ENCODE results near the gene FEN1. TPM values are rescaled to one million over a fixed set of nuclear protein-coding genes. Genes with fewer than 3 reads are reported as not detected.

Gene FEN1
- total and polyA plus RNA-seq, 2 donors (not counting 1 experiment from before 2014, with no cell fraction given): 3.8 to 14.0 TPM

- no peaks in the 10 kb centered on the region for H3K79me2 ChIP-seq (ENCODE audit: control insufficient read depth, insufficient read depth, low read length)
- H3K27me3 ChIP-seq (ENCODE audit: control insufficient read depth, insufficient read depth, low read length): no peaks in the 10 kb centered on the region
- no peak overlapping the region for H3K9ac ChIP-seq (ENCODE audit: insufficient read depth, low read length)
- DNase-seq (ENCODE audit: low read depth in 2 of 2): no peak
- no peak overlapping the region for H3K4me3 ChIP-seq (replicated peaks in 1 of 4; ENCODE audit: control extremely low read depth in 1 of 4, insufficient read depth in 1 of 4, low read depth in 3 of 4, low read length in 4 of 4)
- no peaks in the 10 kb centered on the region for H3K9me3 ChIP-seq (ENCODE audit: control insufficient read depth, insufficient read depth, low read depth, low read length)
- no peak overlapping the region for H2AFZ ChIP-seq (ENCODE audit: low read length)
- no peak overlapping the region for H3K4me2 ChIP-seq (ENCODE audit: extremely low read depth, insufficient read depth, low read length)
- H3K27ac ChIP-seq (ENCODE audit: insufficient read depth, low read length): no peak overlapping the region
- TF ChIP-seq EZH2 (IDR thresholded peaks at IDR 0.05; ENCODE audit: low read length, missing control alignments): no peak
- TF ChIP-seq CTCF (conservative IDR thresholded peaks at IDR 0.05 in 1 of 2, IDR thresholded peaks at IDR 0.05 in 1 of 2; ENCODE audit: low read depth in 1 of 2, low read length in 2 of 2): no peak
- H3K36me3 ChIP-seq (ENCODE audit: control insufficient read depth, insufficient read depth, low read length): no peaks in the 10 kb centered on the region
- H4K20me1 ChIP-seq (ENCODE audit: control insufficient read depth, extremely low read depth, insufficient read depth, low read length): no peaks in the 10 kb centered on the region
- H3K4me1 ChIP-seq (ENCODE audit: control insufficient read depth, extremely low read depth, insufficient read depth, low read length): no peaks in the 10 kb centered on the region
These were observed 21.4 kb upstream of the FEN1 start for GRCh38 chr11:61771195-61771894.

- Histone ChIP-seq H3K36me3 (ENCODE audit: control insufficient read depth, insufficient read depth, low read length) (no peaks in the 10 kb centered on the region), H3K4me2 (ENCODE audit: extremely low read depth, insufficient read depth, low read length) (no peak overlapping the region), H2AFZ (ENCODE audit: low read length) (no peak overlapping the region), H3K9me3 (ENCODE audit: control insufficient read depth, insufficient read depth, low read depth, low read length) (no peaks in the 10 kb centered on the region), H3K27ac (ENCODE audit: insufficient read depth, low read length) (no peak overlapping the region), H3K4me3 (replicated peaks in 1 of 4; ENCODE audit: control extremely low read depth in 1 of 4, insufficient read depth in 1 of 4, low read depth in 3 of 4, low read length in 4 of 4) (no peak overlapping the region), H3K79me2 (ENCODE audit: control insufficient read depth, insufficient read depth, low read length) (no peaks in the 10 kb centered on the region), H3K4me1 (ENCODE audit: control insufficient read depth, extremely low read depth, insufficient read depth, low read length) (no peaks in the 10 kb centered on the region), H3K9ac (ENCODE audit: insufficient read depth, low read length) (no peak overlapping the region), H4K20me1 (ENCODE audit: control insufficient read depth, extremely low read depth, insufficient read depth, low read length) (no peaks in the 10 kb centered on the region), H3K27me3 (ENCODE audit: control insufficient read depth, insufficient read depth, low read length) (no peaks in the 10 kb centered on the region)
- TF ChIP-seq CTCF (conservative IDR thresholded peaks at IDR 0.05 in 1 of 2, IDR thresholded peaks at IDR 0.05 in 1 of 2; ENCODE audit: low read depth in 1 of 2, low read length in 2 of 2): no peak
- no peak for TF ChIP-seq EZH2 (IDR thresholded peaks at IDR 0.05; ENCODE audit: low read length, missing control alignments)
- no peak for DNase-seq (ENCODE audit: low read depth in 2 of 2)
These were observed 20.7 kb upstream of the FEN1 start for GRCh38 chr11:61771985-61772455.

- no peak for TF ChIP-seq EZH2 (IDR thresholded peaks at IDR 0.05; ENCODE audit: low read length, missing control alignments)
- TF ChIP-seq CTCF (conservative IDR thresholded peaks at IDR 0.05 in 1 of 2, IDR thresholded peaks at IDR 0.05 in 1 of 2; ENCODE audit: low read depth in 1 of 2, low read length in 2 of 2): no peak
- H2AFZ ChIP-seq (ENCODE audit: low read length): no peak overlapping the region
- no peaks in the 10 kb centered on the region for H3K27me3 ChIP-seq (ENCODE audit: control insufficient read depth, insufficient read depth, low read length)
- no peak overlapping the region for H3K9ac ChIP-seq (ENCODE audit: insufficient read depth, low read length)
- no peaks in the 10 kb centered on the region for H3K4me1 ChIP-seq (ENCODE audit: control insufficient read depth, extremely low read depth, insufficient read depth, low read length)
- no peak overlapping the region for H3K27ac ChIP-seq (ENCODE audit: insufficient read depth, low read length)
- H3K36me3 ChIP-seq (ENCODE audit: control insufficient read depth, insufficient read depth, low read length): no peaks in the 10 kb centered on the region
- DNase-seq (ENCODE audit: low read depth in 2 of 2): no peak
- H3K4me3 ChIP-seq (replicated peaks in 1 of 4; ENCODE audit: control extremely low read depth in 1 of 4, insufficient read depth in 1 of 4, low read depth in 3 of 4, low read length in 4 of 4): no peak overlapping the region
- H3K4me2 ChIP-seq (ENCODE audit: extremely low read depth, insufficient read depth, low read length): no peak overlapping the region
- no peaks in the 10 kb centered on the region for H3K79me2 ChIP-seq (ENCODE audit: control insufficient read depth, insufficient read depth, low read length)
- no peaks in the 10 kb centered on the region for H4K20me1 ChIP-seq (ENCODE audit: control insufficient read depth, extremely low read depth, insufficient read depth, low read length)
- H3K9me3 ChIP-seq (ENCODE audit: control insufficient read depth, insufficient read depth, low read depth, low read length): no peaks in the 10 kb centered on the region
These were observed 19.4 kb upstream of the FEN1 start for GRCh38 chr11:61773356-61773755.

All from fibroblast of lung (primary cell).